ENCODE results near the gene CLASRP.

CLASRP gene

DNA sequence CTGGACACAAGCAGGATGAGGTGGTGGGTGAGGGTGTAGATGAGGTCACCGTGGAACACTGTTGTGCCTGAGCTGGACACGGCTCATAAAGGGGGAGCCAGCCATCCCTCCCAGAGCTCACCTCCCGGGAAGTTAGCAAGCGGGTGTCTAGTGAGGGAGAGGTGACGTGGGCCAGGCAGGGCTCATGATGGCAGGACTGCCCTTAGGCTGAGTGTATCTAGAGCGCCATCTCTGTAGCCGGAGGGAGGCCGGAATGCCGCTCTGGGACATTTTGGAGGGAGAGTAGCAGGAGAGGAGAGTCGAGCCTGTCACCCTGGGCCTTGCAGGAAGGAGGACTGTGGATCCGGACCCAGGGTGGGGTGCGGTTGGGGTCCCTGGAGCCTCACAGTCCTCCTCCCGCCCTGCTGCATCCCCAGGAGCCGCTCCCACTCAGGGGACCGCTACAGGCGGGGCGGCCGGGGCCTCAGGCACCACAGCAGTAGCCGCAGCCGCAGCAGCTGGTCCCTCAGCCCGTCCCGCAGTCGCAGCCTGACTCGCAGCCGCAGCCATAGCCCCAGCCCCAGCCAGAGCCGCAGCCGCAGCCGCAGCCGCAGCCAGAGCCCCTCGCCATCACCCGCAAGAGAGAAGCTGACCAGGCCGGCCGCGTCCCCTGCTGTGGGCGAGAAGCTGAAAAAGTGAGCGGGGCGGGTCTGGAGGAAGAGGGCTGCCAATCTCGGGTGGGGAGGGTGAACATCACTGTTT lies 28.2 kb downstream of the CLASRP start:
- TF ChIP-seq GATA2 (IDR thresholded peaks at IDR 0.05; ENCODE audit: low read depth, low read length) (no peak), GATA3 (IDR thresholded peaks at IDR 0.05; ENCODE audit: low read depth, low read length) (no peak)

DNA sequence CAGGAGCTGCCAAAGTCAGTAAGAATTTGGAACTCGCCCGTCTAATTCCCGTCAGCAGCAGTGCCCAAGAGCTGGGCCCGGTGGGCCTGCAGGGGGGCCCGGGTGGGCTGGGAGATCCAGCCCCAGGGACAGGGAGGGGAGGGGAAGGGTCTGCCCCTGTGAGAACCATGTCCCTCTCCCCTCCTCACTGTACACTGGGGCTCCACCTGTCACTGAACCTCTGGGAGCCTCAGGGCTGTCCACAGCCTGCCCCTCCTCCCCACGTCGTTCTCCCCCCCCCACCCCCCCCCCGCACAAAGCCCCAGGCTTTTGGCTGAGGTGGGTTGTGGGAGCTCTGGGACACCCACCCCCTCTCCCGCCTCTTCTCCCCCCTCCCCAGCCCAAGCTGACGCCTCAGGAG lies 29.2 kb downstream of the CLASRP start:
- TF ChIP-seq GATA2 (IDR thresholded peaks at IDR 0.05; ENCODE audit: low read depth, low read length) = no peak
- no peak for TF ChIP-seq GATA3 (IDR thresholded peaks at IDR 0.05; ENCODE audit: low read depth, low read length)

DNA sequence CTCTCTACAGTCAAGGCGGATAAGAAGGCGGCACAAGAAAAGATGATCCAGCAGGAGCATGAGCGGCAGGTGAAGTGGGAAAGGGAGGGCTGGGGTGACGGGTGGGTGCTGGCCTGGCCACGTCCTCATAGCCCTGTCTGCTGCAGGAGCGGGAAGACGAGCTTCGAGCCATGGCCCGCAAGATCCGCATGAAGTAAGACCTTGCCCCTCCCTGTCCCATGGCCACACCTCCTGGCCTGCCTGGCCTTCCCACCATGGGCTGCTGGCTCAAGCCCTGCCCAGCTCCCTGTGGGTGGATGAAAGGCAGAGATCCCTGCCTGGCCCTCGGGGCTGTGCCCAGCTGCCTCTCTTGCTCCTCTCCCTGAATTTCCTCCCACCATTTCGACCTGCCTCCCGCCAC lies 30.2 kb downstream of the CLASRP start:
- TF ChIP-seq GATA2 (IDR thresholded peaks at IDR 0.05; ENCODE audit: low read depth, low read length) (no peak), GATA3 (IDR thresholded peaks at IDR 0.05; ENCODE audit: low read depth, low read length) (no peak)

DNA sequence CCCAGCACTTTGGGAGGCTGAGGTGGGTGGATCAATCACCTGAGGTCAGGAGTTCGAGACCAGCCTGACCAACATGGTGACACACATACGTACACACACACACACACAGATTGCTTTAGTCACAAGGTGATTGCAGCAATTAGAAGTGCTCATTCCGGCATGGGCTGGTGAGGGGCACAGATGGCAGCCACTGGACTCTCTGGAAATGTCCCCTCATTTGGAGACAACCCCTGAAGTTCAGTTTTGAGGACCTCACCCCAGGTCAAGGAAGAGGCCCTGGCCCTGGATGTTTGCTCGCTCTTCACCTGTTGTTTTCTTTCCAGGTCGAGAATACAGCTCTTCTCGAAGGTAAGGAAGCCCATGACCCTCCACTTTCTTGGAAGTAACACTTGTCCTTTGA lies 31.4 kb downstream of the CLASRP start:
- TF ChIP-seq GATA3 (IDR thresholded peaks at IDR 0.05; ENCODE audit: low read depth, low read length) (no peak), GATA2 (IDR thresholded peaks at IDR 0.05; ENCODE audit: low read depth, low read length) (no peak)

DNA sequence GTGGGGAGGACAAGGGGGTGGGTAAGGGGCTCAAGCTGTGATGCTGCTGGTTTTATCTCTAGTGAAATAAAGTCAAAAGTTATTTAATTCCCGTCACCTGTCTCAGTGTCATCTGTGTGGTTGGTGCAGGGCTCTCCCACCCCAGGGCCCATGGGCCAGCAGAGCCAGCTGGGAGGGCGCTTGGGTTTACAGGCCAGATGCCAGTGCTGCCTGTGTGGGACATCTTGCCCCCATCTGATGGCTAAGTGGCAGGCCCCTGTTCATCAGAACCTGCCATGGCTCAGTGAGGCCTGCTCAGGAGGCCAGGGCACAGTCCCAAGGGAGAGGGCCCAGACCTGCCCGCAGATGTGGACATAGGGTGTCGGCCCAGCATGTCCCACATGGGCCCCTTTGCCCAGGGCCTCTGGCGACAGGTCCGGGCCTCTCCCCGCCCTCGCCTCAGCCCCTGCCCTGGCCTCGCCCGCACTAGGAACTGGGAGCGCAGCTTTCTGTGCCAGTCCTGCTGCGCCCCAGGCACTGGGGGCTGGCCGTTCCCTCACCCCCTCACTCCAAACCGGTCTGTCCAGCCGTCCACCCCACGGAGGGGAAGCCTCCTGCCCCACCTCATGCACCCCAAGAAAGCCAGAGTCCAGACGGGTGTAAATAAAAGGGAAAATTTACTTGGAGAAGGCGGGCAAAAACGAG lies 32.2 kb downstream of the CLASRP start:
- TF ChIP-seq GATA2 (IDR thresholded peaks at IDR 0.05; ENCODE audit: low read depth, low read length) (no peak), GATA3 (IDR thresholded peaks at IDR 0.05; ENCODE audit: low read depth, low read length) (no peak)

DNA sequence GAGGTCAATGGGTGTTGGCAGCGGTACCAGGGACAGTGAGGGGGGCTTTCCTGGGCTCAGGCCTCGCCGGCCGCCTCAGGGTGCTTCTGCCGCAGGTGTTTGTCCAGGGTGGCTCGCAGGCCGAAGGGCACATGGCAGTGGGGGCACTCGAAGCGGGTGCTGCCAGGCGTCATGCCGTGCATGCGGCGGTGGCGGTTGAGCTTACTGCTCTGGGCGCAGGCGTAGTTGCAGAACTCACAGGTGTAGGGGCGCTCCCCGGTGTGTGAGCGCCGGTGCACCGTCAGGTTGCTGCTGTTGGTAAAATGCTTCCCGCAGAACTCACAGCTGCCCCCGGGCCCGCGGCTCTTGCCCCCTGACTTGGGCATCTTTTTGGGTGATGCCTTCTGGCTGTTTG lies 32.7 kb downstream of the CLASRP start:
- no peak for TF ChIP-seq GATA2 (IDR thresholded peaks at IDR 0.05; ENCODE audit: low read depth, low read length)
- TF ChIP-seq GATA3 (IDR thresholded peaks at IDR 0.05; ENCODE audit: low read depth, low read length) = no peak

DNA sequence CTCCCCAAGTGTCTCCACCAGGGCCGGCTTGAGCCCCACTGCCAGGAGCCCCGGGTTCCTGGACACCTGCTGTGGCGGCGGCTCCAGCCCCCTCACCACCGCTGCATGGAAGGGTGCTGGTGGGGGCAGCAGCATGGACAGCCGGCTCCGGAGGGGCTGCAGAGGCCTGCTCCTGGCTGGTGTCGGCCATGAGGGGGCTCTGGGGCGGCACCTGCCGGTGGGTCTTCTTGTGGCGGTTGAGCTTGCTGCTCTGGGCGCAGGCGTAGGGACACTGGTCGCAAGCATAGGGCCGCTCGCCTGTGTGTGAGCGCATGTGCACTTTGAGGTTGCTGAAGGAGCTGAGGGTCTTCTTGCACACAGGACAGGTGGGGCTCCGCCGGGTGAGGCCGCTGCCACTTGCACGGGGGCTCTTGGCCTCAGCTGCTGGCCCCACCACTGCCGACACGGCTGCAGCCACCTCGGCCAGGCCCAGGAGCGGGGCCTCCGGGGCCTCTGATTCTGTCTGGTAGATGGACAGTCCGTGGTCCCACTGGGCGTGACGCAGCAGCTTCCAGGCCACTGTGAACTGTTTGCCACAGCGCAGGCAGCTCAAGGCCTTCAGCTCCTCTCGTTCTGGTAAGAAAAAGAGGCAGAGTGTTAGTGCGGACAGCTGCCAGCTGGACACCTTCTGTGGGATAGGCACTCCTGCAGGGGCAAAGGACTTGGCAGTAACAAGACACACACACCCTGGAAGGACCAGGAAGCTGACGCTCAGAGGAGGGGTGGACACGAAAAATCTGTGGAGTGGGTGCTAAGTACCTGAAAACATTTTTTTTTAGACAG lies 33.3 kb downstream of the CLASRP start:
- TF ChIP-seq GATA3 (IDR thresholded peaks at IDR 0.05; ENCODE audit: low read depth, low read length) (no peak), GATA2 (IDR thresholded peaks at IDR 0.05; ENCODE audit: low read depth, low read length) (no peak)

DNA sequence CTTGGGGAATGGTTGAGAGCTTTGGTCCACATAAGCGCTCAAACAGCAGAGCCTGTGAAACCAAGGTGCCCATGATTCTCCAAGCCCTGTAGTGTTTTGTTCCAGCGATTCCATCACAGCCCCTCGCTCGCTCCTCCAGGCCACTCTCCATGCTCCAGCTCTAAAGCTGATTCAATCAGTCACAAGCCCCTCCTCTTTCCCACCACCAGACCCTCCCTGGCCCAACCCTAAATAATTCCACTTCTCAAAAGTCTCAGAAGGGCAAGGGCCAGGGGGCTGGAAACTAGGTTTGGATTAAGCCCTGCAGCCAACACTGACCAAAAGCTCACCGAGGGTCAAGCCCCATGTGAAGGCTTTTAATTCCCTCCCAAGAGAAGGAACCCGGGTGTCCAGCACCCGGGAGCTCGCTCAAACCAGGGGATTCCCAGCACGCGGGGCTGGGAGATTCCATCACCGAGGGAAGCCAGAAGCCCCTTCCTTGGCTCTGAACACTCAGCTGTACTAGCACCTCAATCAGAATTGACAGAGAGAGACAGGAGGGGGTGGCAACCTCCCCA lies 36.0 kb downstream of the CLASRP start:
- TF ChIP-seq GATA2 (IDR thresholded peaks at IDR 0.05; ENCODE audit: low read depth, low read length) (no peak), GATA3 (IDR thresholded peaks at IDR 0.05; ENCODE audit: low read depth, low read length) (no peak)

DNA sequence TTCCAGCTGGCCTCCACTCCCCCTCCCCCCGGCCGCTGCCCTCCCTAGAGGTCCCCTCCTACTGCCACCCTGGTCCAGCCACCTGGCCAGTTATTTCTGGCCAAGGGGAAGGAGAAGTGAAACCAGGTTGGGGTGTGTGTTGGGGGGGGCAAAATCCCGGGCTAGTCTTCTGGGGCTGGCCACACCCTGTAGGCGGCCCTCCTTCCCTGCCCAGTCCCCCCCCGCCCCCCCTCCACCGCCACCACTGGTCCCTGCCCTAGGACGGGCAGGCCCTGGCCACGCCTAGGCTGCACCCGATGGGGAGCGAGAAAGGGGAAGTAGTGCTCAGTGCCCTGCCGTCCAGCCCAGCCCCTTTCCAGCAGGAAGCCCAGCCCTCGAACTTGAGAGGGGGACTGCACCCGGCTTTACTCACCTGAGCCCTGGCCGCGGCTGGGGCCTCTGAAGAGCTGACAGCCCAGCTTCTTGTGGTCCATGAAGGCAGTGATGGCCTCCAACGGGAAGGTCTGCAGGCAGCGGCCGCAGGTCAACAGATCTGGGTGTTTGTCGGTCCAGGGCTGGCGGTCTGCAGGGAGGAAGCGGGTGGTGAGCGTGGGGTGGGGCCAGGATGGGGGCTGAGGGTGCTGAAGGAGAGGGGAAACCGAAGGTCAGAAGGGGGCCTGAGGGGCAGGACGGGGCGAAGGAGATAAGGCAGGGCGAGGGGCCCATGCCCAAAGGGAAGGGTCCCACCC lies 36.6 kb downstream of the CLASRP start:
- TF ChIP-seq GATA2 (IDR thresholded peaks at IDR 0.05; ENCODE audit: low read depth, low read length) = no peak

DNA sequence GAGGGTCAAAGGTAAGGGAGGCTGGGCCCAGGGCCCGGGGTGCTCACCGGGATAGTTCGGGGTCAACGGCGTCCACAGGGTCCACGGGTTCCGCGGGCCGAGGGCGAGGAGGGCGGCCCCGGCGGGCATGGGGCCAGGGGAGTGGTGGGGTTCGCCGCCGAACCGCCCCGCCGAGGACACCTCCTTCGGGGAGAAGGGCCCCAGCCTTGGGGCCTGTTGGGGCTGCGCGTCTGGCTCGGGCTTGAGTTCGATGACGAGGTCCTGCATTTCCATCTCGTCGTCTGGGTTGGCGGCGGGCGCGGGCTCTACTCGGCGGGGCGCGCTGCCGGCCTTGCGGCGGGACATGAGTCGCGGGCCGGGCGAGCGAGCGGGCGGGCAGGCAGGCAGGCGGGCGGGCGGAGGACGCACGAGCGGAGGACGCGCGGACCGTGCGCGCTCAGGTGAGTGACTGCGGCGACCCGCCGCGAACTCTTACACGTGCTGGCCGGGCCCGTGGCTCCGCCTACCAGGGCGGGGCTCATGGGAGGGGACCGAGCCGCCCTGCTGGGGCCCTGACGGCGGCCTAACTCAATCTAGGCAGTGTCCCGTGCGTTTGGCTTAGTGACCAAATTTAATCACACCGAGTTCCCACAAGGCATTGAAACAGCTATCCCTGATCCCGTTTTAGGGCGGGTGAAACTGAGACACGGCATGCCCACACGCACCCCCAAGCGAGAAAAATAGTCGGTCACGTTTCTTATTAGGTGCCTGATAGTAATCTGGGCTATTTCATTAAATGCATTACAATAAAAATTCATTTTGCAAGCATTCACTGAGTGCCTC lies 37.4 kb downstream of the CLASRP start, which contains the start of gene ZNF296:
Gene ZNF296 (minus strand): TSS at position 450 of the 822 bp plus-strand sequence. CDS start 105 bp downstream, at position 345.
- TF ChIP-seq GATA2 (IDR thresholded peaks at IDR 0.05; ENCODE audit: low read depth, low read length) (no peak), GATA3 (IDR thresholded peaks at IDR 0.05; ENCODE audit: low read depth, low read length) (no peak)

DNA sequence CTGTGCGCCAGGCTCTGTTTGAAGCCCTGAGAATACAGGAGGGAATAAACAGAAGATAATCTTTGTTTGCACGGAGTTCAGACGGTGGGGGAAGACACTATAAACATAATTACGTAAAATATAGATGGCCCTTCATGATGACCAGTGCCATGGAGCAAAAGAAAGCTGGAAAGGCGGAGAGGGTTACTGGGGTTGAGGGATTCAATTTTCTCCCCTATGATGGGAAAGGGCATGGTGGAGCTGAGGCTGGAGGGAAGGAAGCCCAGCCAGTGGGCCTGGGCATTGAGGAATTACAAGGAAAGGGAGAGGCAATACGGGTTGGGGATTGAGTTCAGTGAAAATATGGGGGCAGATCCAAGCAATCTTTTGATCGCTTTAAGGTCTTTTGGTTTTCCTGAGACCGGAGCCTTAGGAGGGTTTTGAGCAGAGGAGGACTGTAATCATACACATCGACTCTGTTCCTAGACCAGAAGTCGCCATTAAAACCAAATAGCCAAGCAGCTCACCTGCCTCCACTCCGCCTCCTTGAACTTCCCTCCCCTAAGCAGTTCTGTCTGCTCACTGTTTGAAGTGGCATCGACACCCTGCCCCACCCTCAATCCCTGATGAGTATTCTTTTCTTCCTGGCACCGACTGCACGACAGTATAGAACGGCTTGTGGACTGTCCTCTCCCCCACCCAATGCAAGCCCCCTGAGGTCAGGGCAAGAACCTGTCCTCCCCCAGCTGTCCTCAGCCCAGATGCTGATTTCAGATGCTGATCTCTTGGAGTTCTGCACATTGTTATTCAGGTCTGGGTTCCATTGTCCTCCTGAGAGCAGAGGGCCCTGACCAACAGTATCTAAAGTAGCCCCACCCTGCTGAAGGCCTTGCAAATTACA lies 38.2 kb downstream of the CLASRP start:
- TF ChIP-seq GATA2 (IDR thresholded peaks at IDR 0.05; ENCODE audit: low read depth, low read length) = no peak
- no peak for TF ChIP-seq GATA3 (IDR thresholded peaks at IDR 0.05; ENCODE audit: low read depth, low read length)

All from SH-SY5Y (cell line).